GM18508 (cell line): Measurements from ENCODE around the gene LRP1B.
"Not testable (repeated sequence)": the region's sequence is repeated elsewhere in the genome, so short reads cannot be mapped to it uniquely, and the experiment has no call there.

Experiments used
- ATAC-seq: cut with Tn5 transposase; IDR thresholded peaks from one replicate; pipeline ENCODE4 v1.9.1; 2021; ENCODE audit warnings: moderate number of reproducible peaks; ENCODE audit not compliant: insufficient read depth, unreplicated experiment

The LRP1B gene

DNA sequence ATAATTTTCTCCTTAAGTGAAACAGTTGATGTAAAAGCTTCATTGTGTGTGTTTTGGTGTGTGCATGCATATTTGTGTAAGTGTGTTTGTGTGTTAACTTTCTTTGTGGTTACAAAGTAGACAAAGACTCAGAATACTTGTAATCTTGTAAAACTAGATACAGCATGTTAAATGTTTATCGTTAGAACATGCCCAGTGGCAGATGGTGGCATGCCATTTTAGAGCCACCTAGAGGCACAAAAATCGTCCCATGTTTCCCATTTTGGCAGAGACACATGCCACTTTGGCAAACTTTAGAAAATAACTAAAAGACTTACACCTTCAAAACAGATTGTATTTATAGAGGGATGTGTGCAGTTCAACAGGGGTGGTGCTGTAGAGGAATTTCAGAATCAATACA is 224.1 kb downstream of the LRP1B start:
- ATAC-seq = no peak

DNA sequence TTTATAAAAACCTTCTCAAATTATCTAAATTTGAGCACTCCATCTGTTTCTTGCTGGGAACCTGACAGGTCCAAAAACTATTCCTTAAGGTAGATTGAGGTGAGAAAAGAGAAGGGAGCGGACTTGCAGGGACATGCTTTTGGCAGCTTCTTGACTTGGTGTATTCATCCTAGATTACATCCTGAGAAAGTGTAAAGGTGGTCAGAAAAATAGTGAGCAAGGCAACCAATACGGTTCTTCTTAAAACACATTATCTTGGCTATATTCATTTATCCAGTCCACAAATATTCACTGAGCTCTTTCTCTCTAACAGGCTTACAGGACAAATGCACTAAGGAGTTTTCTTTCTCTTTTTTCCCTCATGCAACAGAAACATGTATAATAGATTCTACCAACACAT is 230.0 kb downstream of the LRP1B start:
- ATAC-seq = no peak

GRCh38 chr2:141899740-141900139 is 231.1 kb downstream of the LRP1B start:
- no peak for ATAC-seq

DNA sequence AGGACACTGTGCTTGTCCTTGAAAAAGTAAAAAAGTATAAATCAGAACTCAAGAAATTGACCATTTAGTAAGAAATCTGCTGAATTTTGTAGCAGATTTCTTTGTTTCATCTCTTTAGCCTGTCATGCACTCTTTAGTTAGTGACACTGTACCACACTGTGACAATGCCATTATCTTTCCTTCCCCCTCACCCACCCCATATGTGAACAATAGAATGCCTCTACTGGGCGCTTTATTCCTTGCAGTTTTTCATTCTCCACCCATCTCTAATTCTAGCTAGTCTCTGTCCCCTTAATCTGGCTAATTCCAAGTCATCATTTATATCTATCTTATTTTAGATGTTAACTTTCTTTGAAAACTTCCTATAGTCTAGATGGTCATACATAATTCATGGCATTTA is 241.0 kb downstream of the LRP1B start:
- ATAC-seq = no peak

- ATAC-seq = no peak
Measured at GRCh38 chr2:141888987-141889555, 241.7 kb downstream of the LRP1B start.

- ATAC-seq = no peak
Measured at GRCh38 chr2:141887363-141887762, 243.5 kb downstream of the LRP1B start.

DNA sequence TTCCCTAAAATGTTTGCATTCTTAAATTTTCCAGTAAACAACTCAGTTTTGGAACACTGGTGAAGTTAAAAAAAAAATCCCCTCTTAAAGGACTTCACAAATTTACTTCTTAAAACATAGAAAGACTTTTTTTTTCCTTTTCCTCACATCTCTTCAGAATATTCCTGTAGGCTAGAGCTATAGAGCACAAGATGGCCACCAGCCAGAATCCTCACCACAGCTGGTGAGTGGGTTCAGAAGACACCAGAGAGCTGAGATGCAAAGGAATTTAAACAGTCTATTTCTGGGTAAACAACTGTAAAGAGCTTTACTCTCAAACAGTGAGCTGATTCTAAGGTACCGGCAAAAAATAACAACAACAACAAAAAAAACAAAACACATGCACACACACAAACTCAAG is 252.8 kb downstream of the LRP1B start:
- no peak for ATAC-seq

GRCh38 chr2:141871913-141872634 is 258.7 kb downstream of the LRP1B start:
- no peak for ATAC-seq

DNA sequence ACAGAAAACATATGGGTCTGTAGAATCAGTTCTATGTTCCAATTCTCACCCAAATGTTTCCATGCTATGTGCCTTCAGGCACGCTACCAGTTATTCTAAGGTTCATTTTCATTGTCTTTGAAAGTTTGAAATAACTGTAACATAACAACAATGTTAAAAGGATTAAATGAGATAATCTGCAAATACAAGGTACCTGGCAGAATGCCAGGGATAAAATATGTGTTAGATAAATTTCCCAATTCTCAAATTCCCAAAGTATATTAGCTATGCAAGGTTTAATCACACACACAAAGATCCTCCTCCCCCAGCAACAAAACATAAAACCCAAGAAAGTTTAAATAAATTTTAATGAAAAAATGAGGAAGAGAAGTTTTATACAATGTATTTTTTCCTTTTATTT is 261.2 kb downstream of the LRP1B start:
- no peak for ATAC-seq

DNA sequence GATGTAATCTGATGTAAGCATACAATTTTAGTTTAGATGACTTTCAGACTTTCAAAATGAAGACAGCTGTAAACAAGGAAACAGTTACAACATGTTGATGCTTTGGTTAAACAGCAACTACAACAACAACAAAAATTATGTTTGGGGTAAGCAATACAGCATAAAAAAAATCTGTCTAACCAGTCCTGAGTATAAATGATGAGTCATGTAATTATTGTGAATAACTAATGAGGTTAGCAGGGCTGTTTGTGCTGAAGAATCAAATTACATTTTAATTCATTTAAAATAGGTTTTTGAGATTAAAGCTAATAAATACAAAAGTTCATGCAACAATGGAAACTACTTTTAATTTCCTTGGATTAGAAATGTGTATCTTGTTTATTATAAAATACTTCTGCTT is 266.9 kb downstream of the LRP1B start:
- ATAC-seq = no peak

DNA sequence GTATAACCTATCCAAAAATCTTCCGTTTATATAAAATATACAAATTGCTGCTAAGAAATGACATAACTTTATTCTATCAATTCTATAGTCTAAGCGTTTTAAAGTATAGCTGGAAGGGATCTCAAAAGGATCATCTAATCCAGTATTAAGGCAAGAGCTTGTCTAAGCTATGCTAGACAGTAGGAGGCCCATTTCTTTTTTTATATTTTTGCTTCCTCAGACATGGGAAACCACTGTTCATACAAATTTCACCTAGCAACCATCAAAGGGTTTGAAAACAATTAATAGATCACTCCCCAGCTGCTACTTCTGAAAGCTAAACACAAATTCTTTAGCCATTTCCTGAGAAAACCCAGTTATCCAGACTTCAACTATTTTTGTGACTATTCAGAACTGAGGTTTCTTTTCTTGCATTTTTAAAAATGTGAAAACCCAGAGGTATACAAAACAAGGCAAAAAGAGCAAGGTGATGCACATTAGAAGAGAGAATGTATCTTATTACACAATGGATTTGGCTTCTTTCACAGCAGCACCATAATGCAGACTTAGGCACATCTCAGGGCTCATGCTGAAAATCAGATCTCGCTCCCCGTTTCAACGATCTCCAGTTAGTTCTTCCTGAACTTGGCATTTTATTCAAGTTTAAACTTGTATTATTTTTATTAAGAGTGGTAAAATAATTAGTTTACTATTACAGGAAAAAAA is 274.4 kb downstream of the LRP1B start:
- ATAC-seq = no peak

- no peak for ATAC-seq
Measured at GRCh38 chr2:141848191-141848590, 282.6 kb downstream of the LRP1B start.

- no peak for ATAC-seq
Measured at GRCh38 chr2:141844231-141844630, 286.6 kb downstream of the LRP1B start.

DNA sequence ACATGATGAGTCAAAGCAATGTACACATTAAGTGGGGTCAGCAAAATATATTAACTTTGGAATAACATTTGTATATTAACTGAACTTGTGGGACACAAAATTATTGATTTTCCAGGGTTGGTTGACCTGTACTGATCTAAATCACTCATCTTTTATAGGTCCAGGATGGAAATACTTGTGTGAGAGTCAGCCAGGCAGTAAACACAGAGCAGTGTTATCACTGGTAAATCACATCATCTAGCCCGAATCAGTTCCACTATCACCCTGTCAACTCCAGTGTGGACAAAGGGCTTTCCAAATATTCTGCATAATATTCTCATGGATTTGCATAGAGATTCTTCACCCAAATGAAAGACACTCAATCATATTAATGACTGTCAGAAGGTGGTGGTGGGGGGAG is 295.7 kb downstream of the LRP1B start:
- ATAC-seq = no peak

GRCh38 chr2:141828761-141829160 is 302.1 kb downstream of the LRP1B start:
- ATAC-seq = no peak

DNA sequence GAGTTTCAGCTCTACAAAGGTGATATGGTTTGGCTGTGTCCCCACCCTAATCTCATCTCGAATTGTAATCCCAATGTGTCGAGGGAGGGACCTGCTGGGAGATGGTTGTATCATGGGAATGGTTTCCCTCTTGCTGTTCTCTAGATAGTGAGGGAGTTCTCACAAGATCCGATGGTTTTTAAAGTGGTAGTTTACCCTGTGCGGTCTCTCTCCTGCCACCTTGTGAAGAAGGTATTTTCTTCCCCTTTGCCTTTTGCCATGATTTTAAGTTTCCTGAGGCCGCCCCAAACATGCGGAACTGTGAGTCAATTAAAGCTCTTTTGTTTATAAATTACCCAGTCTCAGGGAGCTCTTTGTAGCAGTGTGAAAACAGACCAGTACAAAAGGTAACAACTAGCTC is 306.0 kb downstream of the LRP1B start:
- ATAC-seq = no peak

GRCh38 chr2:141820893-141821292 is 309.9 kb downstream of the LRP1B start:
- ATAC-seq = no peak

GRCh38 chr2:141815320-141815719 is 315.5 kb downstream of the LRP1B start:
- not testable (repeated sequence) for ATAC-seq

DNA sequence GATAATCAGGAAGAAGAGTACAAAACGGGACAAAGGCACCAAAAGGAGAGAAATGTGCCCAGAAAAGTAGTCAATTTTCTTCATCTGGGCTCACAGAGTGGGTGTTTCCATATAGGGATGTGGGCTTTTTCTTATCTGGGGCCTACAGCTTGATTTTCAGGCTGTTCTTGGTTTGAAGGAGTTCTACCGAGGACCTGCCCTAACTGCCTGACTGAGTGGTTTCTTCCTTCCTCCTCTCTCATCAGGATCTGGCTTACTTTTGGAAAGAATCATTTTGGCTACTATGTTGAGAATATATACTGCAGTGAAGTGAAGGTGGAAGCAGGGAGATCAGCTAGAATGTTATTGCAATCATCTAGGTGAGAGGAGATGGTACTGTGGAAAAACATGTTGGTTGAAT is 316.7 kb downstream of the LRP1B start:
- no peak for ATAC-seq

GRCh38 chr2:141810148-141810547 is 320.7 kb downstream of the LRP1B start:
- no peak for ATAC-seq

DNA sequence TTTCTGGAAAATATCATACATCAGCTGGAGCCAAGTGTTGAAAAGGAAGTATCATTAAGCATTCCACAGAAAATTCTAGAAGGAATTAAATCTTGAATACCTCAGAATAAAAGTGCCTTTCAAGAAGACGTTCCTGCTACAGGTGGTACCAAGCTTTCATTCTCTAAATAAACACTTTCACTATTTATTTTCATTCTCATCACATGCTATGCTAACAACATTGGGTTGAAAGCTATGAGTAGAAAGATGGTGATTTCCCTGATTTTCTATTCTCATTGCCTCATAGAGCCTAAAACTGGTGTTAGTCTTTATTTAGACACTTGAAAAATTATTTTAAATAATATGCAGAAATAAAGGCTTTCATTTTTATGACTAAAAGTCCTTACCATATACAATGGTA is 324.7 kb downstream of the LRP1B start:
- no peak for ATAC-seq

DNA sequence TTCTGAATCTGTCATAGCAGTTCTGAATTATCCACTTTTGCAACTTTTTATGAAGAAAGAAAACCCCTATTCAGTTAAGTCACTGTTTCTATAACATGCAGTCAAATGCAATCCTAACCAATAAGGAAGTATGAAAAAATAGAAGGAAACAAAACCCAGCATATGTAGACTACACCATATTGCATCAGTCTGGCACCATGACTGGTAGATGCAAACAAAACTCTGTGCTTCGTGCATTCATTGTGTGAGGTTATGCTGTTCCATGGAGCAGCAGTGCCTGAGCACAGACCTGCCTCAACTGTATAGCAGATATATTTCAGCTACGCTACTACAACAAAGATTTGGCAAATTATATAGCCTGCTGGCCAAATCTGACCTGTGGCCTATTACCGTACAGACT is 325.5 kb downstream of the LRP1B start:
- ATAC-seq = no peak
